GM19240 (cell line): ENCODE measurements around the gene SLC12A4.

Source experiments
- DNase-seq: peaks from one replicate; pipeline ENCODE4 v3.0.0; 2011; ENCODE audit warnings: low spot score; ENCODE audit not compliant: insufficient read length

SLC12A4 gene

GRCh38 chr16:67963662-67964321 is 4.6 kb downstream of the SLC12A4 start:
- DNase-seq = no peak

GRCh38 chr16:67963292-67963661 is 5.2 kb downstream of the SLC12A4 start:
- no peak for DNase-seq

- no peak for DNase-seq
Observed at GRCh38 chr16:67962135-67962534, 6.3 kb downstream of the SLC12A4 start.

GRCh38 chr16:67961551-67961957 is 6.9 kb downstream of the SLC12A4 start:
- no peak for DNase-seq

GRCh38 chr16:67959536-67960329 is 8.7 kb downstream of the SLC12A4 start:
- no peak for DNase-seq

- DNase-seq = no peak
Observed at GRCh38 chr16:67957622-67958021, 10.8 kb downstream of the SLC12A4 start.

- DNase-seq = no peak
Observed at GRCh38 chr16:67954421-67955196, 13.8 kb downstream of the SLC12A4 start.

- DNase-seq = no peak
Observed at GRCh38 chr16:67953641-67954375, 14.6 kb downstream of the SLC12A4 start.

- no peak for DNase-seq
Observed at GRCh38 chr16:67951485-67951884, 17.0 kb downstream of the SLC12A4 start.

- DNase-seq = no peak
Observed at GRCh38 chr16:67950335-67950843, 18.0 kb downstream of the SLC12A4 start.

GRCh38 chr16:67949645-67950044 is 18.8 kb downstream of the SLC12A4 start:
- DNase-seq = no peak

GRCh38 chr16:67948015-67948414 is 20.4 kb downstream of the SLC12A4 start:
- no peak for DNase-seq

- no peak for DNase-seq
Observed at GRCh38 chr16:67946966-67947558, 21.4 kb downstream of the SLC12A4 start.

GRCh38 chr16:67946128-67946569 is 22.3 kb downstream of the SLC12A4 start:
- no peak for DNase-seq

- DNase-seq = no peak
Observed at GRCh38 chr16:67945392-67945933, 23.0 kb downstream of the SLC12A4 start.

- no peak for DNase-seq
Observed at GRCh38 chr16:67944690-67945391, 23.6 kb downstream of the SLC12A4 start.

- DNase-seq = no peak
Observed at GRCh38 chr16:67943619-67944504, 24.6 kb downstream of the SLC12A4 start, which contains the start of gene LCAT. TSS of gene LCAT (minus strand) at chr16:67944120. CDS start at chr16:67944101, 19 bp downstream.

- DNase-seq = no peak
Observed at GRCh38 chr16:67943256-67943618, 25.2 kb downstream of the SLC12A4 start.
